ENCODE measurements around the gene ATP6V1F.

The ATP6V1F gene

DNA sequence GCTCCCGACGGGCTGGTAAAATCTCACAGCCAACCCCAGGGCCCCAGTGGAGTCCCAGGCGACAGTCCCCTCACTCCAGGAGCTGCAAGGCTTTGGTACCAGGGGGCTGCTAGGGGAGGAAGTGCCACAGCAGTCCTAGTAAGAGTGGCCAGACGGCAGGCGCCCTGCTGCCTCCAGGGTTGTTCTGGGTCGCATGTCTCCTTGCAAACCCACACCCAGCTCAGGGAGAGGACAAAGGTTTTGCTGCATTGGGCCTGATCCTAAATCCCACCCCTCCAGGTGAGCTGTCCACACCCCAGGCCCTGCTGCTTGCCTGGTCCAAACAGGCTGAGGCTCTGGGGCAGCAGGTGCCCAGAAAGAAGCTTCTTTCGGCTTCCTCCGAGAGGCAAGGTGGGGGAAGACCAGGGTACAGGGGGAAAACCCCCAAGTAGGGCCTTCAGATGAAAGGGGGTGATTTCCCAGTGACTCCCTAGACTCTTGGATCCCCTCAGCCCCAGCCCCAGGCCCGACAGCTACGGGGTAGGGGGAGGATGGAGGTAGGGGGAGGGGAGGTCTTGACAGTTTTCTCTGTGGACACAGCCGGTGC, 52.0 kb downstream of the ATP6V1F start:
- DNase-seq (ENCODE audit: low read depth) = no peak
- no peak overlapping the region for H3K4me3 ChIP-seq (ENCODE audit: low read depth, low read length)
- TF ChIP-seq, protein P1, sequence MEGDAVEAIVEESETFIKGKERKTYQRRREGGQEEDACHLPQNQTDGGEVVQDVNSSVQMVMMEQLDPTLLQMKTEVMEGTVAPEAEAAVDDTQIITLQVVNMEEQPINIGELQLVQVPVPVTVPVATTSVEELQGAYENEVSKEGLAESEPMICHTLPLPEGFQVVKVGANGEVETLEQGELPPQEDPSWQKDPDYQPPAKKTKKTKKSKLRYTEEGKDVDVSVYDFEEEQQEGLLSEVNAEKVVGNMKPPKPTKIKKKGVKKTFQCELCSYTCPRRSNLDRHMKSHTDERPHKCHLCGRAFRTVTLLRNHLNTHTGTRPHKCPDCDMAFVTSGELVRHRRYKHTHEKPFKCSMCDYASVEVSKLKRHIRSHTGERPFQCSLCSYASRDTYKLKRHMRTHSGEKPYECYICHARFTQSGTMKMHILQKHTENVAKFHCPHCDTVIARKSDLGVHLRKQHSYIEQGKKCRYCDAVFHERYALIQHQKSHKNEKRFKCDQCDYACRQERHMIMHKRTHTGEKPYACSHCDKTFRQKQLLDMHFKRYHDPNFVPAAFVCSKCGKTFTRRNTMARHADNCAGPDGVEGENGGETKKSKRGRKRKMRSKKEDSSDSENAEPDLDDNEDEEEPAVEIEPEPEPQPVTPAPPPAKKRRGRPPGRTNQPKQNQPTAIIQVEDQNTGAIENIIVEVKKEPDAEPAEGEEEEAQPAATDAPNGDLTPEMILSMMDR (IDR thresholded peaks at IDR 0.05; ENCODE audit: control insufficient read depth, extremely low read depth, insufficient read depth) = no peak

DNA sequence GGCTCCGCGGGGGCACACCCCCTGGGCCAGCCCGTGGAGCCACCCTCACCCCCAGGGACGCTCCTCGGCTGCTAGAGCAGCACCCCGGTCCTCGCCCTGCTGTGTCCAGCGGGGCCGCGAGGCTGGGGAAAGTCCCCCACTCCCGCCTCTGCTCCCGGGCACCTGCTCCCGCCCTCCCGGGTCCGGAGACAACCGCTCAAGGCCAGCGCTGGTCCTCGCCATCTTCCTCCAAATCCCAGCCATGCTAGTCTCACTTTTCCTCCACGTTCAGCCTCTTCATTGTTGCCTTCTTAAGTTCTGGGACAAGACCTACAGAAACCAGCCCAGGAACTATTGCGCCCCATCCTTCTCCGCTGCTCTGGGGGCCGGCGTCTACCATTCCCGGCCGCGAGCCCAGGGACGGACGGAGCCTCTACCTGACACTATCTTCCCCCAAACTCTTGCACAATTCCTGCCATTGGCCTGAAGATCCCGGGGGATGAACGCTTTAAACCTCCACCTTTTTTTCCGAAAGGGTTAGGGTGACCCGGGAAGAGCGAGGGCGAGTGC, 52.7 kb downstream of the ATP6V1F start:
- no peak overlapping the region for H3K4me3 ChIP-seq (ENCODE audit: low read depth, low read length)

More for the DNA sequence above, 52.7 kb downstream of the ATP6V1F start:
- DNase-seq (ENCODE audit: low read depth) = no peak
- TF ChIP-seq, protein P1 (IDR thresholded peaks at IDR 0.05; ENCODE audit: control insufficient read depth, extremely low read depth, insufficient read depth) = no peak

Measured in LNCaP clone FGC (cell line).